Osteoblast (primary cell): Measurements from ENCODE around the gene MTRR. TPM values are rescaled to one million over a fixed set of nuclear protein-coding genes. Genes with fewer than 3 reads are reported as not detected.
A peak's percentile ranks its signal among the peaks of the same experiment; 100 is the strongest.

Experiments
- DNase-seq: peaks from one replicate; pipeline ENCODE4 v3.0.0; 2011; ENCODE audit warnings: low spot score, mixed read lengths; ENCODE audit not compliant: insufficient read length; ENCODE audit errors: missing footprints
- H2AFZ ChIP-seq: 2 replicates; pipeline ENCODE4 v1.6.0; 2011; ENCODE audit warnings: mild to moderate bottlenecking, low read length
- H3K27ac ChIP-seq: 2 replicates; pipeline ENCODE4 v1.5.1; 2011; ENCODE audit warnings: mild to moderate bottlenecking, low read depth, low read length, moderate library complexity
- H3K27me3 ChIP-seq: 2 replicates; pipeline ENCODE4 v1.6.0; 2012; ENCODE audit warnings: mild to moderate bottlenecking, control low read depth, inconsistent platforms, low read length, moderate library complexity; ENCODE audit not compliant: insufficient read depth
- H3K36me3 ChIP-seq: 2 replicates; pipeline ENCODE4 v1.5.1; 2011; ENCODE audit warnings: mild to moderate bottlenecking, low read length, control low read depth, moderate library complexity; ENCODE audit not compliant: insufficient read depth
- H3K4me1 ChIP-seq: 2 replicates; pipeline ENCODE4 v1.5.1; 2011; ENCODE audit warnings: mild to moderate bottlenecking, low read length, control low read depth, moderate library complexity; ENCODE audit not compliant: insufficient read depth
- H3K4me2 ChIP-seq: 2 replicates; pipeline ENCODE4 v1.6.0; 2011; ENCODE audit warnings: mild to moderate bottlenecking, low read length; ENCODE audit not compliant: insufficient read depth
- H3K4me3 ChIP-seq: fragments of 200-600 bp; sonication (generic); 3 replicates; pipeline ENCODE4 v1.5.1; 2012; ENCODE audit warnings: mild to moderate bottlenecking, low read length, inconsistent platforms; ENCODE audit not compliant: insufficient read depth
- H3K79me2 ChIP-seq: 2 replicates; pipeline ENCODE4 v1.6.0; 2012; ENCODE audit warnings: mild to moderate bottlenecking, low read length, control low read depth, inconsistent platforms; ENCODE audit not compliant: insufficient read depth
- H3K9me3 ChIP-seq: 2 replicates; pipeline ENCODE4 v1.5.1; 2011; ENCODE audit warnings: low read depth, low read length, control low read depth
- H4K20me1 ChIP-seq: 2 replicates; pipeline ENCODE4 v1.6.0; 2012; ENCODE audit warnings: mild to moderate bottlenecking, low read length, control low read depth; ENCODE audit not compliant: insufficient read depth
- total RNA-seq: library from RNA; depleted of rRNA; stranded (reverse); fragments of >200 nt; gene quantifications from 2 replicates; pipeline ENCODE4 v1.2.3, GENCODE V29; 2012
- TF ChIP-seq, protein P1 (sequence below): IDR thresholded peaks from 2 replicates; pipeline ENCODE4 v1.5.1; 2011; ENCODE audit warnings: mild to moderate bottlenecking, low read depth, low read length, moderate library complexity; ENCODE audit errors: extremely low read depth

The MTRR gene
- total RNA-seq, 1 donor, result 36.6 TPM

DNA sequence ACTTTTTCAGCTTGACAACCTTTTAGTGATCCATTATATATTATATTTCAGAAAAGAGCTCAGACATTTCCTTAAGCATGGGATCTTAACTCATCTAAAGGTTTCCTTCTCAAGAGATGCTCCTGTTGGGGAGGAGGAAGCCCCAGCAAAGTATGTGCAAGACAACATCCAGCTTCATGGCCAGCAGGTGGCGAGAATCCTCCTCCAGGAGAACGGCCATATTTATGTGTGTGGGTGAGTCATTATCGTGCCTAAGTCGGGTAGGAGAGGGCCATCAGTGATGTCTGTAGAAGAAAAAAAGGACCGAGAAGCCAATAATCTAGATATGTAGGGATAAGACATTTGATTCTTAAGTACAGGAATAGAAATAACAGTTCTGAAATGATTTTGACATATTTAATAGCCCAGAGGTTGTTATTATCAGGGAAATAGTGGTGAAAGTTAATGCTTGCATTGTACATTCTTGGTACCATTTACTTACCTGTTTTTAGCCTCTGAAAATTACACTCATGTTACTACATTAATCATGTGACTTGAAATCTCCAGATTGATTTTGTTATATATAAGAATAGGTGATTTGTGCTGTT is 28.2 kb downstream of the MTRR start:
- Histone ChIP-seq H3K4me2 (no peak overlapping the region), H3K36me3 (peaks cover 79% of the 10 kb centered on the region), H4K20me1 (no peaks in the 10 kb centered on the region), H3K79me2 (no peaks in the 10 kb centered on the region), H3K27ac (no peak overlapping the region), H3K27me3 (no peaks in the 10 kb centered on the region), H3K4me3 (no peak overlapping the region), H2AFZ (no peak overlapping the region), H3K9me3 (no peaks in the 10 kb centered on the region), H3K4me1 (peaks cover 6% of the 10 kb centered on the region)
- DNase-seq, result peak; percentile 53
- TF ChIP-seq, protein P1, sequence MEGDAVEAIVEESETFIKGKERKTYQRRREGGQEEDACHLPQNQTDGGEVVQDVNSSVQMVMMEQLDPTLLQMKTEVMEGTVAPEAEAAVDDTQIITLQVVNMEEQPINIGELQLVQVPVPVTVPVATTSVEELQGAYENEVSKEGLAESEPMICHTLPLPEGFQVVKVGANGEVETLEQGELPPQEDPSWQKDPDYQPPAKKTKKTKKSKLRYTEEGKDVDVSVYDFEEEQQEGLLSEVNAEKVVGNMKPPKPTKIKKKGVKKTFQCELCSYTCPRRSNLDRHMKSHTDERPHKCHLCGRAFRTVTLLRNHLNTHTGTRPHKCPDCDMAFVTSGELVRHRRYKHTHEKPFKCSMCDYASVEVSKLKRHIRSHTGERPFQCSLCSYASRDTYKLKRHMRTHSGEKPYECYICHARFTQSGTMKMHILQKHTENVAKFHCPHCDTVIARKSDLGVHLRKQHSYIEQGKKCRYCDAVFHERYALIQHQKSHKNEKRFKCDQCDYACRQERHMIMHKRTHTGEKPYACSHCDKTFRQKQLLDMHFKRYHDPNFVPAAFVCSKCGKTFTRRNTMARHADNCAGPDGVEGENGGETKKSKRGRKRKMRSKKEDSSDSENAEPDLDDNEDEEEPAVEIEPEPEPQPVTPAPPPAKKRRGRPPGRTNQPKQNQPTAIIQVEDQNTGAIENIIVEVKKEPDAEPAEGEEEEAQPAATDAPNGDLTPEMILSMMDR, result peak; percentile 79

DNA sequence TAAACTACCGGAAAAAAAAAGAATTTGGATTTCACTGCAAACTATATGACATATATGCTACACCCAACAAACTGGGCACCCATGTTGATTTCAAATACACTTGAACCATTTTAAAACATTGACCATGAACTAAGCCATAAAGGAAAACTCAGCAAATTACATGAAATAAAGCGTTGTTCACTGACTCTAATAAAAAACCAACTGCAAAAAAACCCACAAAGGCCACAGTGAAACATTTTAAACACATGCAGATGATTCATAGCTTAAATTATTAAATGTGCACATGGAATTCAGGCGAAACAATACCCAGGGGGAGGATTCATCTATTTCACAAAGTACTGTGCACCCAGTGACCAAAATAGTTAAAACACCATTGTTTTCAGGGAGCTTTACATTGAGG is 33.3 kb downstream of the MTRR start:
- no peaks in the 10 kb centered on the region for H3K27me3 ChIP-seq
- no peak for DNase-seq
- no peaks in the 10 kb centered on the region for H3K9me3 ChIP-seq
- no peaks in the 10 kb centered on the region for H4K20me1 ChIP-seq
- H3K27ac ChIP-seq, result peak overlapping the region; percentile 52
- H2AFZ ChIP-seq, result no peak overlapping the region
- peaks cover 24% of the 10 kb centered on the region for H3K4me1 ChIP-seq
- TF ChIP-seq, protein P1, result no peak
- no peaks in the 10 kb centered on the region for H3K79me2 ChIP-seq
- no peak overlapping the region for H3K4me2 ChIP-seq
- H3K4me3 ChIP-seq, result no peak overlapping the region
- H3K36me3 ChIP-seq, result peaks cover 43% of the 10 kb centered on the region

DNA sequence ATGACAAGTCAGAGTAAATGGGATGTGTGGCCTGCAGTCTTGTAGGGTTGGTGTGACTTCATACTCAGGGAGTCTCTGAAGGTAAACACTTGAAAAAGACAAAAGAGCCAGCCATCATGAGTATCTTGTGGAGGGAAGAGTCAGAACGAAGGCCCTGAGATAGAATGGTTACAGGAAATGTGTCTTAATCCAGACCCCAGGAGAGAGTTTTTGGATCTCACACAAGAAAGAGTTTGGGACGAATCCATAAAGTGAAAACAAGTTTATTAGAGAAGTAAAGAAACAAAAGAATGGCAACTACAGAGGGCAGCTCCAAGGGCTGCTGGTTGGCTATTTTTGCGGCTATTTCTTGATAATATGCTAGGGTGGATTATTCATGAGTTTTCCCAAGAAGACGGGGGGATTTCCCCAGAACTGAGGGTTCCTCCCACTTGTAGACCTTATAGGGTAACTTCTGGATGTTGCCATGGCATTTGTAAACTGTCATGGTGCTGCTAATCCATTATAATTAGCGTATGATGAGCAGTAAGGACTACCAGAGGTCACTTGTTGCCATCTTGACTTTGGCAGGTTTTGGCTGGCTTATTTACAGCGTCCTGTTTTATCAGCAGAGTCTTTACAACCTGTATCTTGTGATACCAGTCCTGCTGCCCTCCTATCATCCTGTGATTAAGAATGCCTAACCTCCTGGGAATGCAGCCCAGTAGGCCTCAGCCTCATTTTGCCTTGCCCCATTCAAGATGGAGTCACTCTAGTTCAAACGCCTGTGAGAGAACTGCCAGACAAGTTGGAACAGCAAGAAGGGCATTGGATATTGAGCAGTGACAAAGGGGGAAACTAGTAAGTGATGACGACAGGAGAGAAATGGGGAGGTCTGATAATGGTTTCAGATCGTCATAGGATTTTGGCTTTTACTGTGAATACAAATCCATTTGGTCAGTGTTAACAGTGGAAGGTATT is 34.0 kb downstream of the MTRR start:
- no peak for DNase-seq
- H3K79me2 ChIP-seq, result no peaks in the 10 kb centered on the region

More for the DNA sequence above, 34.0 kb downstream of the MTRR start:
- no peak overlapping the region for H3K4me3 ChIP-seq
- no peaks in the 10 kb centered on the region for H3K9me3 ChIP-seq
- H3K27ac ChIP-seq, result peak overlapping the region; percentile 52
- H3K4me1 ChIP-seq, result peaks cover 24% of the 10 kb centered on the region
- TF ChIP-seq, protein P1, result no peak
- peaks cover 36% of the 10 kb centered on the region for H3K36me3 ChIP-seq
- H4K20me1 ChIP-seq, result no peaks in the 10 kb centered on the region
- no peak overlapping the region for H2AFZ ChIP-seq
- no peak overlapping the region for H3K4me2 ChIP-seq
- no peaks in the 10 kb centered on the region for H3K27me3 ChIP-seq
